ENCODE results near the gene SOX5.

Gene SOX5

DNA sequence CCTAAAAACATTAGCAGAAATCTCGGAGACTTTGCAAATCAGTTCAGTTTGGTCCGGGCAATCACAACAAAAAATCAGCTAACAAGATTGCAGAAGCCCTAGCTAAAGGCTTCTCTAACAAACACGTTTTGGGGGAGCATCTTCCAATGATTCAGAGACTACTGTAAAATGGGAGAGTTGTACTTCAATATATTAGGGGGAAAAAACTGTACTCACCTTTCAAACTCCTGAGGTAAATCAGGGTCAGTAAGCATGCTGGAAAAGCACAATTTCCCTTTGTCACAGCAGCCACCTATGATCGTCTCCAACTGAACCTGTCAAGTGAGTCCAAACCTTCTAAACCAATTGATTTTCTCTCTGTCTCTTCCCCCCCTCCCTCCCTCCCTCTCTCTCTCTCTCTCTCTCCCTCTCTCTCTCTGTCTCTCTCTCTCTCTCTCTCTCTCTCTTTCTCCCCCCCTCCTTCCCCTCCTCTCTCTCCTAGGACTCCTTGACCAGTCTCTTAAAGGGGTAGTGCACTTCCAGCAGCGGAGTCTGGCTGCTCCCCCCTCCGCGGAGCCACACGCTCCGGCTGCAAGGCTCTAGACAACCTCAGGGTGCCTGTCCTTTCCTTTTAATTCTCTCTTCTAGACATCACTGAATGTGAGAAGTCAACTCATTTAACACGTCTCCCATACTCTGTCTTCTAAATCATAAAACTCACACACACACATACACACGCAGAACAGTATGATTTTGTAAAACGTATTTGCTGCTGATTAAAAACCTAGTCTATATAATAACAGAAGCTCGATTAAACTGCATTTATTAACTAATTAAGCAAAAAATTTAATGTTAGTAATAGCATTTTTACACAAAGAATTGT, at the start of gene SOX5:
SOX5 (minus strand) TSS at position 323 of the 862 bp plus-strand sequence; CDS start at position 254, 69 bp downstream.
- DNase-seq (ENCODE audit: low spot score): no peak

DNA sequence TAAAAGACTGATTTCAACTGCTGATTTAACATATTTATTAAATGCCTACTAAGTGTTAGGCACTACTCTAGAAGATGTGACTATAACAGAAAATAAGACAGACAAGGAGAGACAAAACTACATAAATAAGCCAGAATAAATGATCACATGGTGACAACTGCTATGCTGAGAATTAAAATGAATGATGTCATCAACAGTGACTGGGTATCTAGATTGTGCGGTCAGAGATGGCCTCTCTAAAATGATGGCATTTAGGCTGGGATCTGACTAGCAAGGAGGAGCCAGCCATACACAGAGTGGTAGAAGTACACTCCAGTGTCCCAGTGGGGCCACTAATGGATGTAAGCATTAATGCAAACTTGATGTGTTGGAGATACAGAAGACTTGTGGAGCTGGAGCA, 37.6 kb upstream of the SOX5 start:
- no peak for DNase-seq (ENCODE audit: low spot score)

DNA sequence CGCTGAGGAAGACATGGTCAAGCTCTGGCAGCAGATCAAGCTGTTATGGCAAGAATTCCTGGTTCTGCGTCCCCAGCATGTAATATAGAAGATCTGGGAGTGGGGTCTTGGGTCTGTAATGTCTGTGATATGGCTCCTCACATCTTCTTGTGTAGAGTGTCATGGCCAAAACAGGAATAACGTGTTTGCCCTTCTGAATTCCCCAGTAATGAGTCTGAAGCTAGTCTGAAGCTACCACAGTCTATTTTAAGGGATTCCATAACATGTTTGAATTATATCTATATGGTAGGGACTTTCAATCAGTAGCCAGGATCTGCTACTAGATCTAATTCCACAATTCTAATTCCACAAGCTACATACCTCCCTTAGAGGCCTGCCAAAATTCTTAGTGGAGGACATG, 31.4 kb upstream of the SOX5 start:
- no peak for DNase-seq (ENCODE audit: low spot score)

DNA sequence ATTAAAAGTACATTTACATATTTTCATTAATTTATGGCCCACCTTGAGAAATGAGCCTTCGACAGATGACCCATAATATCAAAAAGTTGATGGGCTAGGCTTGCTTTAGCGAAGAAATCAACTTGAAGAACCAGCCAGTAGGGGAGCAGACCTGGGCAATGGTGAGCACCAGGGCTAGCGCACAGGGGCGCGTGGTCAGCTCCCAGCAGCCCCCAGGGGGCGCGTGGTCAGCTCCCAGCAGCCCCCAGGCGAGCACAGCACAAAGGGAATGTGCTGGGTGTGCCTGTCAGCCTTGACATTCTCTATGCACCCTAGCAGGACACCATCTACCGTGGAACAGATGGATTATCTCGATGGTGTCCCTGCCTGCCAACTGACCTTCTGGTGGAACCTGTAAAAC, 15.3 kb upstream of the SOX5 start:
- no peak for DNase-seq (ENCODE audit: low spot score)

DNA sequence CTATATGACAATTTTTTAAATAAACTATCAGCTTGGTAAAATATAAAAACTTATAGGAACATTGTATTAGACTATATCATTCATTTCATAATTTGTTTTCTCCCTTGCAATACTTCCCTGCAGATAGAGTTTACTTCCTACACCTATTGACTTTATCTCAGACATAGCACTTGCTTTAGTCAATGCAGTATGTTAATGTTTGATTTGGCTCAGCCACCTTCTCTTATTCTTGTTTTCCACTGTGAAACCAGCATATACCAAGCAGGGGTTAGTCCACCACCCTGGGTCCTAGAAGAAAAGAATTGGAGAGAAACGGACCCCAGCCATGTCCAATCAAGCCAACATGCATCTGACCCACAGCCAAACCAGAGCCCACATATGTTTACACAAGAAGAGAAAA, 10.4 kb upstream of the SOX5 start:
- no peak for DNase-seq (ENCODE audit: low spot score)

DNA sequence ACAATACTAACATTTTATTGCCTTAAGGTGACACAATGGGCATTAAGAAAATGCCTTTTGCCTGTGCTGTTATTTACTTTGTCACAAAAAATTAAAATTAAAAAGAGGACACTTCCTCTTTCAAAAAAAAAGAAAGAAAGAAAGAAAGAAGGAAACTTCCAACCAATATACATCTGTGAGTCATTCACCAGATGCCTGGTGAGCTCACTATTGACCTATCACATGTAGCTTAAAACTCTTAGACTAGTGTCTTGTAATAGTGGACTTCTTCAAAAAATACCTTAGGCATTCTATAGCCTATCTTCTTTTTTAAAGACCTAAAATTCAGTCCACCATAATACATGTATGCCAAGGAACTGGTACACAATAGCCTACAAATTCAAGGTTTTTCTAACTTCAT, 4.9 kb upstream of the SOX5 start:
- DNase-seq (ENCODE audit: low spot score): no peak

DNA sequence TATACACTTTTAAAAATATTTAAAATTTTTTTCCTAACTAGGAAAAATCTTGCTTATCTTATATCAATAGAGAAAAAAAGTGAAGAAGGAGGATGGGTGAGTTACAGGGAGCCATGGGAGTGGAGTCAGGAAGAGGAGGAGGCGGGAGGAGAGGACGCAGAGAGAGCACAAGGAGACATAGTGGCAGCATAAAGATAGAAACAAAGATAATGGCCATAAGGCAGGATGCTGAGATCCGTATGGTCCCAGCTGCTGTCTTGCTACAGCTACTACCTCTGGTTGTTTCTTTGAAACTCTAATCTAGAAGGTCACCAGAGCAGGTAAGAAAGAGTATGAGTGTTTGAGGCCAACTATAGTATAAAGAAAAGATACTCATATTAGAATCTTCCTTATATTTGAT, 2.6 kb upstream of the SOX5 start:
- no peak for DNase-seq (ENCODE audit: low spot score)

DNA sequence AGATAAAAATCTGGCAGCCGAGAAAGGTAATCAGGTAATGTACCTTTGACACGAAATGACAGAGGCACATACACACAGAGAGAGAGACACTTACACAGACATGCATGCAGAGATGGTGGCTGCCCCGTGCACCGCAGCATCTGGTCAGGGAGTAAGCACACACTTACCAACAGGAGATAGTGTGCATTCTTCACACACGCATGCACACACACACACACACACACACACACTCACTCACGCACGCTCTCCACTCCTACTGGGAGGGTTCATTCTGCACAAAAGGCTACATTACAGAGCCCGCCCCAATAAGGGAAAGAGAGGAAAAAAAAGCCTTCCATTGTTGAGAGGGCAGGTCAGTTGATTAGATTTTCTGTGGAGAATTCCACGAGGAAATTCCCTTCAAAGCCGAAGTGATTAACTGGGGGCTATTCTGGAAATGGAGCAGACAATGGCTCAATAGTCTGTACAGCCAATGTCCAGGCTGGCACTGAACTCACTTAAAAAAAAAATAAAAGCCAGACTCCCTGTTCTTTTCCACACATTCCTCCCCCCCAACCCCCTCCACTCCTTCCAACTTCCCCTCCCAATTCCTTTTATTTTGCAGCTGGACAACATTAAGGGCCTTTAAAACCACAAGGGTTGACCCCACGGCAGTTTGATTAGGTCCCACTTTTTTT, 1.4 kb upstream of the SOX5 start:
- DNase-seq (ENCODE audit: low spot score): no peak

DNA sequence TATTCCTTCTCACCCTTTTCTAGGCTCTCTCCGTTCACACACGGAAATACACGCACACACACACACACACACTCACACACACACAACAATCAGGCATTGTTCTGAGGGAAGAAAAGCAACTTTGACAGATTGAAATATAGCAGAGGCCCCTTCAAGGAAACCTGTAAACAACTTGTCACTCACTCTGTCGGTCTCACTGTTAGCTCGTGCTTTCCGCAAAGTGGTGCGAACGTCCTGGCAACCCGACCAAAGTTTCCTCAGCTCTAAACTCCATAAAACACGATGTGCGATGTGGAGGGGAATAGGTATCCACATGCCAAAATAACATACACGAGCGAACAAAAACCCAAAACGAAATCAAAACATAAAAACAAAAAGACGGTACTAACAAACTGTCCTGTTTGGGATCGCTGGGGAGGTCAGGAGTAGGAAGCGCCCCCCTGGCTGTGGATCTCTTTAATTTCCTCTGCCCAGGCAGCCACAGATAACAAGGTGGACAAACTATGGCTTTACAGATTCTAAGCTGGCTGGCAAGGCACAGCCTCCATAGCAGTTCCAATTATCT, 822 bp upstream of the SOX5 start:
- no peak for DNase-seq (ENCODE audit: low spot score)

DNA sequence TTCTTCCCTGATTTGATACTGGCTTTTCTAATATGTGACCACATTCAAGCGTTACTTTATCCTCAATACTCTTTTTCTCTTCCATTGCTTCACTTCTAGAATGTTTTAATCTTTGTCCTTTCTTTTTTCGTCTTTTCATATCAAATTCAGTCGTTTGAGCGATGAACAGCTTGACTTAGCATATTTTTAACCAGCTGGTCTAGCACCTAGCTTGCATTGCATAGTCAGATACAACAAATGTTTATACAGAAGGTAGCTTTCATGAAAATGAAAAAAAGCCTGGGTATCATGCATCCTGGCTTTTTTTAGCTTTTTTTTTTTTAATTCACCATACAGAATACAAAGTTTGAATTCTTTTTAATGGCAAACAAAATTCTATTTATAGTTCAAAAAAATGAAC, 1.2 kb downstream of the SOX5 start:
- no peak for DNase-seq (ENCODE audit: low spot score)

DNA sequence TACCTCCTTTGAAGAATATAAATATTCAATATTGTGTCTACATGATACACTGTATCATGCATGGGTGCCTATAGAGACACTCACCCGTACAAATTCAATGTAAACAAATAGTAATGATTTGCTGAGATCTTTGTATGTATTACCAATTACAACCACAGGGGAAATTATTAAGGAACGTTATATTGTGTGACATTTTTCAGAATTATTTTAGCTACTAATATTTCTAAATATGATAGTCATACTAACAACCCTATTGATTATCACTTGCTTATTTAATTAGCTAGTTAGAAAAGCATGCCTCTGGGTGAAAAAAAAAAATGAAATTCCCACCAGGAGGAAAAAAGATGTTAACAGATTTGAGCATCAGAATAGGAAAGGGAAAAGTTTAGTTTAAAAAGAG, 2.1 kb downstream of the SOX5 start:
- DNase-seq (ENCODE audit: low spot score): no peak

DNA sequence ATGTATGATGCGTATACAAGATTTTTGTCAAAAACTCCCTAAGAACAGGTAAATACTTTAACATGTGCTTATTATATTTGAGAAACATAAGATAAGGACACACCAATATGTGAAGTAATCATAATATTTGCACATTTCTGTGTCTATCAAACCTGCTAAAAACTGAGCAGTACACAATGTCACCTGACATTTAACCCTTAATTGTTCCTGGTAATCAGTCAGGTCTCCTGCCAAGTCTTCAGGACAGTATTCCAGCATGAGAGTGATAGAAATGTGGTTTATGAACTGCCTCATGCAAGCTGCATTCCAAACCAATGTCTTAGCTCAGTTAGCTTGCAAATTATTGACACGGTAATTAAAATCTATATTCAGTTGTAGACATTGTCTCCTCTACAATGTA, 4.2 kb downstream of the SOX5 start:
- no peak for DNase-seq (ENCODE audit: low spot score)

DNA sequence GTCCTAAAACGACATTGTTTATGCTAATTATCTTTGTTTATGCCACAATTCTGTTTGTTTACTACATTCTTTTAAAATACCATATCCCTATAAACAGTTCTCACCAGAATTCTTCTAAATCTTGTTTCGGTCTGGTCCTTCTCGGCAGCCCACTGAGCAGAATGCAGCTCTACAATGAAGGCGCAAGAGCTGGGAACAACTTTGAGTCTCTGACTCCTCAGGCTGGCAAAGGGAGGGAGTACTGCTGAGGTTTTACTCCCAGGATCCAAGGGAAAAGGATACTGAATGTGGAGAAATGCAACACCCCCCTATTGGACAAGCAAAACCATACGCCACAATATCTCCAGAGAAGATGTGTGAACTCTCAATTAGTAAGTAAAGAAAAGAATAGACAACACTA, 5.4 kb downstream of the SOX5 start:
- DNase-seq (ENCODE audit: low spot score): no peak

DNA sequence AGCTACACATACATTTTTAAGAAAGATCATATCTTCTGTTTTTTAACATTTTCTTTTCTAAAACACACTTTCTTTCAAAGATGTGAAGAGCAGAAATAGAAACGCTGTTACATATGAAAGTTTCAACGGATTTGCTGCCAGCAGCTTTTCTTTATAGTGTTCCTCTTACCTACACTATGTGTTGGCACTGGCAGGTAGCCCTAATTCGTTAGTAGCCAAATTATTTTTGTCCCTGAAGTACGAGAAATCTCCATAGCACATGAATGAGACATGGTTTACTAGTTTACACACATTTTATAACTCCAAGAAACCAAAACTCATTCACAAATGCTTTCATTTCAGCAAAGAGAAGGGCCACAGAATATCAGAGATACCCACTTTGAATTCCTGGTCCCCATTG, 6.6 kb downstream of the SOX5 start:
- DNase-seq (ENCODE audit: low spot score): no peak

DNA sequence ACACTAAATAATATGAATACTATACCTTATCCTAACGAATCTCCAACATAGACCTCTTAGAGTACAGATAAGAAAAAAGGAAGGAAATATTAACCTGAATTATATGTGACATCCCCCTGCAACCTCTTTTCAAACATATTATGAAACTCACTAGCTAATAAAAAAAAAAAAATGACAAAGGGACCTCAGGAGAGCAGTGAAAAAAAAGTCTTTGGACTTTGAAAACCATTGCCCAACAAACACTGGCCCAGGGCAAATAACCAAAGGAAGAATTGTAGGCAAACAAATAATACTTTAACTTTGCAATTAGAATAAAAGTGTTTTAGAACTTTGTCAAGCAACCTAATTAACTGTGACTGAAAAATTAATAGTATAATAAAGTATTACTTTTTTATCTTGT, 7.7 kb downstream of the SOX5 start:
- no peak for DNase-seq (ENCODE audit: low spot score)

DNA sequence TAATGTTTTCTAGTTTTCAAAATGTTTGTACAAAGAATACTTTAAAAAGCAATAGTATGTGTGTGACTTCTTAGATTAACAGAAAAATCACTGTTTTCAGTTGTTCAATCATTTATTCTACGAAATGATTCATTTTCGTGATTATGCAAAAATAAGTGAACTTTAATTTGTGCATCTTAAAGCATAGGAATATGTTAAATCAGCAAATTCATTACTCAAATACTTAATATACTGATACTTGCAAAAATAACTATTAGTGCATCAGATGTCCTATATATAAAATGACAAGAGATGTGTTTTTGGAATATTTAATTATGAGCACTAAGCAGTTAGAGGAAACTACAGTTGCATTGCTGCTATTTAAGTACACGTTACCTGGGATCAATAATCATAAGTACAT, 11.0 kb downstream of the SOX5 start:
- DNase-seq (ENCODE audit: low spot score): no peak

DNA sequence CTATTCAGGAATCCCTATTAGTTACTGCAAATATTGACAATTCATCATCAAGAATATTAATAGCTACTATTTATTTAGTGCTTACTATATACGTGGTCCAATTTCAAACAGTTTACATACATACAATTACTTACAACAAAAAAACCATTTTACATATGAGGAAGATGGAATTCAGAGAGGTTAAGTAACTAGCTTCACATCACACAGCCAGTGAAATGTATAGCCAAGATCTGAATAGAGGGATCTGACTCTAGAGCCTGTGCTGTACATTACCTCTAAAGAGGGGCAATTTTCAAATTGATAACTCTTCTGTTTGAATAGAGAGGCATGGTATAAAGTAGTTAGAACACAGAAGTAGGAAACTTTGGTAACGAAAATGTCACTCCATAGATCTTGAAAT, 18.3 kb downstream of the SOX5 start:
- DNase-seq (ENCODE audit: low spot score): no peak

DNA sequence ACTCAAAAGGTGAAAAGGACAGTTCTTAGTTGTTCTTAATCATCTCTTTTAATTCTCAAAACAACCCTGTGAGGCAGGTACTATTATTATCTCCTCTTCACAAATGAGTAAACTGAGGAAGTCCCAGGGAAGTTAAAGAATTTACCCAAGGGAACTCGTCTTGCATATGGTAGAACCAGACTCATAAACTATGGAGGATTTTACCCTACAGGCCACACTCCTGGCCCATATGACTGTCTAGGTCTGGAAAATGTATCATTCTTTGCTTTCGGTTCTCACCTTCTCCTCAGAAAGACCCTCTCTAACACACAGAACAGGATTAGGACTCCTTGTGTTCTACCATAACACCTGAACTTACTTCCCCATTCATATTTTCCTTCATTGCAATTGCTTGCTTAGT, 18.9 kb downstream of the SOX5 start:
- DNase-seq (ENCODE audit: low spot score): no peak

DNA sequence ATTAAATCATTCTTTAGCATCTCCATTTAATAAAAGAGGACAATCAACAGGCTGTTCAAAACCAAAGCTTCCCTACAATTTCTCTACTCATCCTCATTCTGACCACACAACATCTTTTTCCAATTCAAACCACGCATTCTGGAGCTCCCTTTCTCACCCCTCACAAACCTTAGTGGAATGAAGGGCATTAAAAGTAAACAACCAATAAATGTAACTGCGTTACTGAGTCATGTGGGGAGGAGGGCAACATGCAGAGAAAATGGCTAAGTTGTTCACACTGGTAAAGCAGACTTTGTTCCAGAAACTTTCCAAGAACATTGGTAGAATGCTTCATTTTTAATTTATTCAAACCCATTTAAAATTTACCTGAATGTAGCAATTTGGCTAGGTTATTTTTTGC, 19.6 kb downstream of the SOX5 start:
- no peak for DNase-seq (ENCODE audit: low spot score)

DNA sequence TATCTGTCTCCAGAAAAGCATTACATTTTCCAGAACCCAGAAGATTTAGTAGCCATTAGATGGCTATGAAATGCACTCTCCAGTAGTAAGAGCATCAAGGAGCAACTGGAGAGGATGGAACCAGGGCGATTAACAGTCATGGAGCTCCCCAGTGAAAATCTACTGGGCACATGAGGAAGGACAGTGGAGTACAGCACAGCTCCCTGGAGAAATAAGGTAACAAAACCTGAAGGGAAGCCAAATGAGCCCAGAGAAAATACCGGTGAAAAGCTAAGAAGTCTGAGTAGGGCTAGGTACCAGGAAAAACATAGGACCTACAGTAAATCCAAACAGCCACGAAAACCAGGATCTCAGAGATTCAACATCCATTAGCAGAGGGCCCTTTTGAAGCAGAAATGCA, 21.6 kb downstream of the SOX5 start:
- no peak for DNase-seq (ENCODE audit: low spot score)

DNA sequence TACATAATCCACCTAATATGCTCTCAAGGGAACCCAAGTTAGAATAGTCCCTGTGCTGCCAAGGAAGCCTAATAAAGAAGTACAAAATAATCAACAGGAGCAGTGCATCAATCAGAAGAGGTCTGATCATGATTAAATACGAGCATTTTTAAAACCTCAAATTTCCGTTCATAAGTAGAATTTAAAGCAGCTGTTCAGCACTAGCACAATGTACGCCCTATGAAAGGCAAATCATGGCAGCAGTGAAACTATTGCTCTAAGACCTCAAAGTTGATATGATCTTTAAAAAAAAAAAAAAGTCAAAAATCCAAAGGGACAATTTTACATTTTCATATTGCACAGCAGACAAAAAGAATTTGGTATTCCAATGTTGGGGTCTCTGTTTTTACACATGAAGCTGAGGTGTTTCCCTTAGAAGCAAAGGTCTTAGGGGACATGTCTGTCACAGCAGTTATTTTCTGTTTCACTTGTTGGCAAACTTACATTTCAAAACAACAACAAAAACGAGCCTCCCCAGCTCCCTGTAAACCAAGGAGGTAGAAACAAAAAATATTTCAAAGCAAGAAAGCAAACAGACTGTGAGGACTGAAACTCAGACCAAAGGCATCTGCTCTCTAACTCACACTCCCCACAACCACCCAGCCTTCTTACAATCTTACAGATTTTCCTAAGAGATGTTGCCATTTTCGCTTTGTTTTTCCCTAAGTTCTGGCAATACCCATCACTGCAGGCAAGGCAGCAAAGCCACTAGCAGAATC, 28.2 kb downstream of the SOX5 start:
- no peak for DNase-seq (ENCODE audit: low spot score)

DNA sequence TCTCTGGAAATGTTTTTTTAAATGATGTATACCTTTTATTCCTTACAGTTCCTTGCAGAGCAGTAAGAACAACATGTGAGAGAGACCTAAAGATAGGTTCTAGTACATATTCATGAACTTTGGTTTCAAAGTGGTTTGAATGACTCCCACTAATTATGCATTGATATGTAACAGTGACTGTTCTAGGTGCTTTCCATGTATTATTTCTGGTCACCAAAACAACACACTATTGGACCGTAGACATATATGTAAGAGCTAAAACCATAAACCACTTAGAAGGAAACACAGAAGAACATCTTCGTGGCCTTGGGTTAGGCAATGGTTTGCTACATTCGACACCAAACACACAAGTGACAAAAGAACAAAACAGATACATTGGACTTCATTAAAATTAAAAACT, 37.9 kb downstream of the SOX5 start:
- no peak for DNase-seq (ENCODE audit: low spot score)

DNA sequence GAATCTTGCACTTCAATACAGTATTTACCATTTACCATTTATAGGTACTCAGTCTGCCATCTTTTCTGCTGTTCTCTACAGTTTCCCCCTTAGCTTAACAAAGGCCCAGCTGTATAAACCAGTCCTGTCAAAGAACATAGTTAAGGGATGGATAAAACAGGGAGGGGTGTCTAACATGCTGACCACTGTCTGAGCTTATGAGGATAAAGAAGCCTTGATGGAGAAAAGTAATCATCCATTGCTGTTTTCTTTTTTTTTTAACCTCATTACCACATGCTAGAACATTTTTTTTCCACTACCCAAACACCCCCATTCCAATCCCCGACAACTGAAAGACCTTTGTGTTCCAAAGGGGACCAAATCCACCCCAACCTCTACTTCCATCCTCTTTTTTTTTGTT, 39.9 kb downstream of the SOX5 start:
- no peak for DNase-seq (ENCODE audit: low spot score)
